GM23338 (cell line): ENCODE results near the gene PGBD5. TPM values are rescaled to one million over a fixed set of nuclear protein-coding genes. Genes with fewer than 3 reads are reported as not detected.

Experiments used
- ATAC-seq: fragments of 200-7000 bp; cut with Tn5 transposase; 3 replicates; pipeline ENCODE4 v1.9.1; 2020
- DNase-seq: peaks from one replicate; pipeline ENCODE4 v3.0.0-alpha.2; 2015; ENCODE audit warnings: low spot score
- H2AFZ ChIP-seq: fragments of 200-600 bp; sonication (generic); 2 replicates; pipeline ENCODE4 v1.8.0; 2016; ENCODE audit warnings: antibody characterized with exemption, mild to moderate bottlenecking, moderate library complexity
- H3F3A ChIP-seq: fragments of 200-600 bp; sonication (generic); replicated peaks from 2 replicates; pipeline ENCODE4 v1.8.0; 2017; ENCODE audit warnings: antibody characterized with exemption, mixed run types, low read depth
- H3K27ac ChIP-seq: fragments of 200-600 bp; sonication (generic); 2 replicates; pipeline ENCODE4 v1.6.1; 2016; ENCODE audit warnings: low read depth
- H3K27me3 ChIP-seq: fragments of 200-600 bp; sonication (generic); 2 replicates; pipeline ENCODE4 v1.8.0; 2016; ENCODE audit warnings: mild to moderate bottlenecking, mixed run types, moderate library complexity; ENCODE audit not compliant: insufficient read depth
- H3K36me3 ChIP-seq: fragments of 200-600 bp; sonication (generic); 2 replicates; pipeline ENCODE4 v1.8.0; 2016; ENCODE audit warnings: mild to moderate bottlenecking; ENCODE audit not compliant: insufficient read depth
- H3K4me1 ChIP-seq: fragments of 200-600 bp; sonication (generic); 2 replicates; pipeline ENCODE4 v1.8.0; 2016; ENCODE audit warnings: mild to moderate bottlenecking, moderate library complexity; ENCODE audit not compliant: insufficient read depth
- H3K4me2 ChIP-seq: fragments of 200-600 bp; sonication (generic); 2 replicates; pipeline ENCODE4 v1.7.1; 2017; ENCODE audit warnings: mixed run types
- H3K4me3 ChIP-seq: fragments of 200-600 bp; sonication (generic); 2 replicates; pipeline ENCODE4 v1.6.1; 2016; ENCODE audit warnings: mixed run types
- H3K79me2 ChIP-seq: fragments of 200-600 bp; sonication (generic); replicated peaks from 2 replicates; pipeline ENCODE4 v1.8.0; 2017; ENCODE audit warnings: mild to moderate bottlenecking; ENCODE audit not compliant: insufficient read depth
- H3K9me2 ChIP-seq: fragments of 200-600 bp; sonication (generic); 2 replicates; pipeline ENCODE4 v1.8.0; 2017; ENCODE audit not compliant: insufficient read depth
- H4K20me1 ChIP-seq: fragments of 200-600 bp; sonication (generic); replicated peaks from 2 replicates; pipeline ENCODE4 v1.8.0; 2017; ENCODE audit warnings: mild to moderate bottlenecking; ENCODE audit not compliant: insufficient read depth
- H3K27ac Mint-ChIP-seq: 2 replicates; pipeline ENCODE4 v1.8.0; 2020; ENCODE audit warnings: inconsistent platforms, mild to moderate bottlenecking, moderate library complexity, mixed read lengths
- H3K27me3 Mint-ChIP-seq: 3 replicates; pipeline ENCODE4 v1.8.0; 2022; ENCODE audit warnings: low read depth, mild to moderate bottlenecking, moderate library complexity, mixed read lengths, inconsistent platforms; ENCODE audit not compliant: insufficient read depth, poor library complexity
- H3K36me3 Mint-ChIP-seq: 3 replicates; pipeline ENCODE4 v1.8.0; 2021; ENCODE audit warnings: low read depth, mild to moderate bottlenecking, inconsistent platforms, moderate library complexity, mixed read lengths
- H3K4me1 Mint-ChIP-seq: 3 replicates; pipeline ENCODE4 v1.8.0; 2020; ENCODE audit warnings: mild to moderate bottlenecking, inconsistent platforms, mixed read lengths
- H3K4me3 Mint-ChIP-seq: 3 replicates; pipeline ENCODE4 v1.8.0; 2021; ENCODE audit warnings: moderate library complexity, mild to moderate bottlenecking, inconsistent platforms, mixed read lengths
- H3K9me3 Mint-ChIP-seq: 3 replicates; pipeline ENCODE4 v1.8.0; 2020; ENCODE audit warnings: moderate library complexity, mild to moderate bottlenecking, inconsistent platforms, mixed read lengths
- ZNF114 ChIP-seq: fragments of 250-450 bp; sonication (Bioruptor Pico); IDR thresholded peaks from 2 replicates; pipeline ENCODE4 v1.5.0; 2020; ENCODE audit warnings: mild to moderate bottlenecking, moderate library complexity
- polyA plus RNA-seq: library from polyadenylated mRNA; unstranded; fragments of >200 nt; fragmentation: Nextera tagmentation; extraction: Ambion mirVana; gene quantifications from 2 replicates; pipeline ENCODE4 v1.2.1, GENCODE V29; 2016
- total RNA-seq: library from RNA; depleted of rRNA; stranded (reverse); fragments of >200 nt; shearing (Covaris generic); gene quantifications from 2 replicates; pipeline ENCODE4 v1.2.3, GENCODE V29; 2014
- TF ChIP-seq, protein P1 (sequence below): IDR thresholded peaks from 2 replicates; pipeline ENCODE4 v1.6.1; 2016; ENCODE audit warnings: antibody characterized with exemption
- TF ChIP-seq, protein P2 (sequence below), 2 experiments: fragments of 200-600 bp in 1 of 2; sonication (generic) in 1 of 2; conservative IDR thresholded peaks; 2 replicates each; pipeline versions ENCODE4 v1.5.1 to v1.6.1; 2016 to 2017; ENCODE audit warnings: antibody characterized with exemption in 2 of 2, low read depth in 2 of 2, mild to moderate bottlenecking in 2 of 2, moderate library complexity in 1 of 2

The PGBD5 gene
- total and polyA plus RNA-seq, 2 experiments from 2014 or later, result 3.4 to 16.6 TPM

DNA sequence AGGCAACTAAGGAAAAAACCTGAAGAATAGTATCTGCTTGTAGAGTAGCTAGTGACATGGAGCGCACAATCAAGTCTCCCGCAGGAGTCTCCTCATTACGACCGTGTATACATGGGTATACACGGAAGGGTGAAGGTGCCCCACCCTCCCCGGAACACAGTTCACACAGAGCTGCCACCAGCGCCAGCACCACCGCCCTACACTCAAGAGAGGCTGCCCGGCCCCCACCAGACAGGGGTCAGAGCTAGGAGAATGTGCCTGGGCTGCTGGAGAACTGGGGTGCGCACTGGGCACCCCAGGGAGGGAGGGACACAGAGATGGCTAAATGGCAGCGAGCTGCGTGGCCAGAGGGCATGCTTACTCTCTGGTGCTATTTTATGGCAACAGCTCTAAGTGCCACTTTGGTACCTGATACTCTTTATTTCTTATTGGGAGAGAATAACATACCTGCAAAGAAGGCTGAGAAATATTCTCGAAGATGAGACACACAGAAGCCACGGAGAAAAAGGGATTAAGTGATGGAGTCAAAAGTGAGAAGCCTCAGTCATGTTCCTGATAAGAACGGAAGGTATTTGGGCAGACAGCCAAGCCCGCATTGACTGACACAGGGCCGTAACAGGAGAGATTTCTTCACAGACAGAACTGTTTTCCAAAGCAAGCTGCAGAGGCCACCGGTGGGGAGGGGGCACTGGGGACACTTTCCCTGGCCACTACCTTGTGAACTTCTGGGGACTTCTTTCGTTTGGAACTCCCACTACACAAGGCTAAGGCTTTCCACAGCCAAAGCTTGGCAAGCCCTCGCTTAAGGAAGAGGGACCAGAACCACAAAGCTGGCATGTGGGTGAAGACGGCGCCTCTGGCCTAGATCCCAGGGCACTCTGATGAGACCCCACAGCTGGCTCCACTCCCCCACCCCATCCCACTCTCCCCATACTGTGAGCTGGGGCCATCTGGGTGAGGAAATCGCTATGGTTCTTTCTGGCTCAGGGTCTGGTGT lies 108.0 kb downstream of the PGBD5 start:
- ATAC-seq (no peak), DNase-seq (no peak)
- Histone ChIP-seq H3K36me3 (no peaks in the 10 kb centered on the region), H3K27me3 (no peaks in the 10 kb centered on the region), H3K4me3 (no peak overlapping the region), H4K20me1 (no peaks in the 10 kb centered on the region), H3F3A (no peaks in the 10 kb centered on the region), H3K4me2 (no peak overlapping the region), H3K79me2 (no peaks in the 10 kb centered on the region), H3K9me2 (no peaks in the 10 kb centered on the region), H2AFZ (no peak overlapping the region), H3K4me1 (no peaks in the 10 kb centered on the region), H3K27ac (no peak overlapping the region)
- peaks cover 4% of the 10 kb centered on the region; the same call in 1 of the 3 replicates for H3K4me1 Mint-ChIP-seq
- no peaks in the 10 kb centered on the region; the same call in 2 of the 3 replicates for H3K9me3 Mint-ChIP-seq
- H3K4me3 Mint-ChIP-seq, result no peak overlapping the region
- peaks cover 10% of the 10 kb centered on the region for H3K27me3 Mint-ChIP-seq
- TF ChIP-seq, protein P1, sequence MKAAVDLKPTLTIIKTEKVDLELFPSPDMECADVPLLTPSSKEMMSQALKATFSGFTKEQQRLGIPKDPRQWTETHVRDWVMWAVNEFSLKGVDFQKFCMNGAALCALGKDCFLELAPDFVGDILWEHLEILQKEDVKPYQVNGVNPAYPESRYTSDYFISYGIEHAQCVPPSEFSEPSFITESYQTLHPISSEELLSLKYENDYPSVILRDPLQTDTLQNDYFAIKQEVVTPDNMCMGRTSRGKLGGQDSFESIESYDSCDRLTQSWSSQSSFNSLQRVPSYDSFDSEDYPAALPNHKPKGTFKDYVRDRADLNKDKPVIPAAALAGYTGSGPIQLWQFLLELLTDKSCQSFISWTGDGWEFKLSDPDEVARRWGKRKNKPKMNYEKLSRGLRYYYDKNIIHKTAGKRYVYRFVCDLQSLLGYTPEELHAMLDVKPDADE, result no peak
- H3K36me3 Mint-ChIP-seq, result peaks cover 25% of the 10 kb centered on the region
- H3K27ac Mint-ChIP-seq, result no peak overlapping the region

DNA sequence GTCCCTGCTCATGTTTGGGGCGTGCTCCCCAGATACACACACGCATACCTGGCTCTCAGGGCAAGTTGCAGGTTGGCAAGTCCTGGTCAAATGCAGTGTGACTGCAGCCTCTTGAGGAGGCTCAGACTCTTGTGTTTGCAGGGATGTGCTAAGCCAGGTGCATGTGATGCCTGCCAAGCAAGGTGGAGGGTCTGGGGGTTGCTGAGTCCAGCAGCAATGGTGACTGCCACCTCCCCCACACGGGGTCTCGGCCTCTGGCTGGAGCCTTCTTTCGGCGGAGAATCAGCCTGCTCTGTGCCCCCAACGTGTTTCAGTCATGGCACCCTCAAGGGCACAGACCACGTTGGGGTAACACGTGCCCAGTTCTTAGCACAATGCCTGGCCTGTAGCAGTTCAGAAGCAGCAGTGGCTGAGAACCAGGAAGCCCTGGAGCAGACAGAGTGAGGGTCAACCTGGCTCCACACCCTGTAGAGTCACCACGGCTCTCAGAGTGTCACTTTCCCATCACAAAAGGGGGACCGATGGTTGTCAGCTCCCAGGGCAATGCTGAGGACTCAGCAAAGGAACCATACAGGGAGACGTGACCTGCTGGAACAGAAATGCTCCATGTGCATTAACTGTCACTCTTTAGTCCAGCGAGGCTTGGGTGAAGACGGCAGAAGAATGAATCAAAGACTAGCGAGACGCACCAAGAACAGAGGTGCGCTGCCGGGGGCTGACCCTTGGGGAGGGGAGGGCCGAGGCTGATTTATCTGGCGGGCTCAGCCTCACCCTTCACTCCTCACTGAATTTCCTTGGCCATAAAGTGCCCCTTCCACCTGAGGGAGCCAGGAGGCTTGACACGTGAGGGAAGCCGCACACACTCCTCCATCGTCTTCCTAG lies 109.0 kb downstream of the PGBD5 start:
- peaks cover 5% of the 10 kb centered on the region for H3K27me3 Mint-ChIP-seq
- TF ChIP-seq, protein P2, sequence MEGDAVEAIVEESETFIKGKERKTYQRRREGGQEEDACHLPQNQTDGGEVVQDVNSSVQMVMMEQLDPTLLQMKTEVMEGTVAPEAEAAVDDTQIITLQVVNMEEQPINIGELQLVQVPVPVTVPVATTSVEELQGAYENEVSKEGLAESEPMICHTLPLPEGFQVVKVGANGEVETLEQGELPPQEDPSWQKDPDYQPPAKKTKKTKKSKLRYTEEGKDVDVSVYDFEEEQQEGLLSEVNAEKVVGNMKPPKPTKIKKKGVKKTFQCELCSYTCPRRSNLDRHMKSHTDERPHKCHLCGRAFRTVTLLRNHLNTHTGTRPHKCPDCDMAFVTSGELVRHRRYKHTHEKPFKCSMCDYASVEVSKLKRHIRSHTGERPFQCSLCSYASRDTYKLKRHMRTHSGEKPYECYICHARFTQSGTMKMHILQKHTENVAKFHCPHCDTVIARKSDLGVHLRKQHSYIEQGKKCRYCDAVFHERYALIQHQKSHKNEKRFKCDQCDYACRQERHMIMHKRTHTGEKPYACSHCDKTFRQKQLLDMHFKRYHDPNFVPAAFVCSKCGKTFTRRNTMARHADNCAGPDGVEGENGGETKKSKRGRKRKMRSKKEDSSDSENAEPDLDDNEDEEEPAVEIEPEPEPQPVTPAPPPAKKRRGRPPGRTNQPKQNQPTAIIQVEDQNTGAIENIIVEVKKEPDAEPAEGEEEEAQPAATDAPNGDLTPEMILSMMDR (conservative IDR thresholded peaks at IDR 0.05; ENCODE audit: low read depth in 2 of 2), result peak in 1 of 2 experiments; percentile 30; a peak in 2 of 4 replicates
- no peak for TF ChIP-seq ZNF114 (CRISPR knock-in tag)
- DNase-seq (no peak), ATAC-seq (no peak)
- H3K4me3 ChIP-seq, result no peak overlapping the region
- no peaks in the 10 kb centered on the region for H3K27me3 ChIP-seq
- no peaks in the 10 kb centered on the region for H3K79me2 ChIP-seq
- peaks cover 18% of the 10 kb centered on the region for H3K36me3 Mint-ChIP-seq
- H2AFZ ChIP-seq, result no peak overlapping the region
- H3F3A ChIP-seq, result no peaks in the 10 kb centered on the region
- no peaks in the 10 kb centered on the region for H3K36me3 ChIP-seq
- no peak overlapping the region for H3K27ac Mint-ChIP-seq
- no peaks in the 10 kb centered on the region for H3K9me2 ChIP-seq
- H3K4me1 ChIP-seq, result no peaks in the 10 kb centered on the region
- no peaks in the 10 kb centered on the region; the same call in 2 of the 3 replicates for H3K9me3 Mint-ChIP-seq
- H3K27ac ChIP-seq, result no peak overlapping the region
- no peaks in the 10 kb centered on the region for H4K20me1 ChIP-seq
- no peak overlapping the region for H3K4me2 ChIP-seq
- H3K4me1 Mint-ChIP-seq, result peaks cover 4% of the 10 kb centered on the region; the same call in 1 of the 3 replicates
- H3K4me3 Mint-ChIP-seq, result no peak overlapping the region
